Measurements from ENCODE around the gene SLC25A39. TPM values are rescaled to one million over a fixed set of nuclear protein-coding genes. Genes with fewer than 3 reads are reported as not detected.

Gene SLC25A39
- total and polyA plus RNA-seq, 2 of the 13 experiments (the other 11 are each of a cell fraction or from before 2014, with no cell fraction given): 144 to 151 TPM

- TF ChIP-seq ZSCAN25 (CRISPR knock-in tag; IDR thresholded peaks at IDR 0.05) (0 out of 2 replicates have a peak, but pooled peaks have one; percentile 47), KAT2B (IDR thresholded peaks at IDR 0.05; ENCODE audit: borderline replicate concordance, low read depth, low read length) (no peak), SSRP1 (CRISPR knock-in tag; IDR thresholded peaks at IDR 0.05) (no peak), REL (CRISPR knock-in tag; conservative IDR thresholded peaks at IDR 0.05) (no peak), CREB1 (IDR thresholded peaks at IDR 0.05) (no peak), CREB1 (CRISPR knock-in tag; IDR thresholded peaks at IDR 0.05) (no peak), ZEB1 (IDR thresholded peaks at IDR 0.05; ENCODE audit: insufficient replicate concordance, low read depth) (no peak), ZNF260 (CRISPR knock-in tag; IDR thresholded peaks at IDR 0.05; ENCODE audit: borderline replicate concordance, low read depth) (no peak), GTF2F1 (IDR thresholded peaks at IDR 0.05; ENCODE audit: low read length) (no peak), THAP9 (CRISPR knock-in tag; IDR thresholded peaks at IDR 0.05; ENCODE audit: borderline replicate concordance) (no peak), ZNF34 (CRISPR knock-in tag; IDR thresholded peaks at IDR 0.05; ENCODE audit: borderline replicate concordance) (no peak), ZBTB21 (CRISPR knock-in tag; IDR thresholded peaks at IDR 0.05) (no peak), KAT7 (CRISPR knock-in tag; IDR thresholded peaks at IDR 0.05; ENCODE audit: borderline replicate concordance) (no peak), RNF219 (CRISPR knock-in tag; IDR thresholded peaks at IDR 0.05) (no peak), TOPORS (CRISPR knock-in tag; IDR thresholded peaks at IDR 0.05) (no peak), RBM22 (optimal IDR thresholded peaks at IDR 0.05; ENCODE audit: low read length) (no peak), ZNF746 (CRISPR knock-in tag; IDR thresholded peaks at IDR 0.05) (no peak), NR2F2 (IDR thresholded peaks at IDR 0.05; ENCODE audit: borderline replicate concordance, low read depth) (no peak), RAD21 (CRISPR knock-in tag; IDR thresholded peaks at IDR 0.05) (peak; percentile 91), STAT5B (CRISPR knock-in tag; IDR thresholded peaks at IDR 0.05) (no peak), TRAFD1 (CRISPR knock-in tag; IDR thresholded peaks at IDR 0.05; ENCODE audit: borderline replicate concordance) (0 out of 2 replicates have a peak, but pooled peaks have one; percentile 63), RCOR2 (CRISPR knock-in tag; IDR thresholded peaks at IDR 0.05) (no peak), FOXP1 (IDR thresholded peaks at IDR 0.05) (no peak), FOXP1 (CRISPR knock-in tag; IDR thresholded peaks at IDR 0.05) (no peak), ZNF282 (IDR thresholded peaks at IDR 0.05; ENCODE audit: partially characterized antibody) (no peak), BORCS8-MEF2B (CRISPR knock-in tag; IDR thresholded peaks at IDR 0.05) (no peak), ZFAT (CRISPR knock-in tag; conservative IDR thresholded peaks at IDR 0.05) (no peak), SALL2 (CRISPR knock-in tag; IDR thresholded peaks at IDR 0.05) (no peak; the same call in 1 of the 2 replicates), MXD4 (CRISPR knock-in tag; IDR thresholded peaks at IDR 0.05) (no peak)
These were observed 26.2 kb upstream of the SLC25A39 start (continued) for GRCh38 chr17:44350733-44351226.
